Upper lobe of right lung (tissue), 1 donor: ENCODE measurements around the gene STARD5. TPM values are rescaled to one million over a fixed set of nuclear protein-coding genes. Genes with fewer than 3 reads are reported as not detected.

Source experiments
- ATAC-seq: fragments of 200-7000 bp; cut with Tn5 transposase; one replicate; pipeline ENCODE4 v1.9.1; 2020; ENCODE audit warnings: mild to moderate bottlenecking, moderate library complexity
- DNase-seq: peaks from one replicate; pipeline ENCODE4 v3.0.0-alpha.2; 2020
- H3K27ac ChIP-seq: fragments of 200-600 bp; one replicate; pipeline ENCODE4 v1.8.0; 2022
- H3K27me3 ChIP-seq: fragments of 200-600 bp; one replicate; pipeline ENCODE4 v1.8.0; 2022; ENCODE audit warnings: mild to moderate bottlenecking
- H3K36me3 ChIP-seq: fragments of 200-600 bp; one replicate; pipeline ENCODE4 v1.8.0; 2022
- H3K4me1 ChIP-seq: fragments of 200-600 bp; one replicate; pipeline ENCODE4 v1.8.0; 2022
- H3K4me3 ChIP-seq: fragments of 200-600 bp; one replicate; pipeline ENCODE4 v1.8.0; 2022; ENCODE audit warnings: mild to moderate bottlenecking
- H3K9me3 ChIP-seq: fragments of 200-600 bp; one replicate; pipeline ENCODE4 v1.8.0; 2022
- intact Hi-C: fragments of 100-400 bp; cut with DNase I; formaldehyde crosslinking; loops from one replicate; pipeline ENCODE4 v1.11.0; 2022
- total RNA-seq: library from RNA; stranded (reverse); fragmentation: NEBNext Ultra II Directional; extraction: Animal tissue kit (Norgen Biotek cat#: 25700); gene quantifications from one replicate; pipeline ENCODE4 v1.2.1, GENCODE V29; 2021
- TF ChIP-seq, protein P1 (sequence below): fragments of 200-600 bp; IDR thresholded peaks from one replicate; pipeline ENCODE4 v1.8.0; 2022; ENCODE audit warnings: antibody characterized with exemption
- donor health status: DM: no; HTN: yes; CAD: no; lungs with severe emphysema.

STARD5 gene
- total RNA-seq, 1 donor from 2014 or later: 5.4 TPM

DNA sequence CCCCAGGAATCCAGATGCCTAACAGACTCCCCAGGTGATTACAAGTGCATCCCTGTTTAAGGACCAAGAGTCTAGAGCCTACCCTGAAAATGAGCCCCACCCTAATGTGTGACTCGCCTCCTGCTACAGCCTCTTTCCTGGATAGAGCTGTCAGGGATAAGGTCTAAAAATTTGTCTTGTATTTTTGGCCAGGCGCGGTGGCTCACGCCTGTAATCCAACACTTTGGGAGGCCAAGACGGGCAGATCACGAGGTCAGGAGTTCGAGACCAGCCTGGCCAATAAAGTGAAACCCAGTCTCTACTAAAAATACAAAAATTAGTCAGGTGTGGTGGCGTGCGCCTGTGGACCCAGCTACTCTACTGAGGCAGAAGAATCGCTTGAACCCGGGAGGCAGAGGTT is 38.8 kb upstream of the STARD5 start:
- no peak for DNase-seq
- Histone ChIP-seq H3K36me3 (no peaks in the 10 kb centered on the region), H3K4me3 (no peak overlapping the region), H3K27ac (no peak overlapping the region), H3K4me1 (no peaks in the 10 kb centered on the region), H3K27me3 (no peaks in the 10 kb centered on the region), H3K9me3 (no peaks in the 10 kb centered on the region)
- TF ChIP-seq, protein P1, sequence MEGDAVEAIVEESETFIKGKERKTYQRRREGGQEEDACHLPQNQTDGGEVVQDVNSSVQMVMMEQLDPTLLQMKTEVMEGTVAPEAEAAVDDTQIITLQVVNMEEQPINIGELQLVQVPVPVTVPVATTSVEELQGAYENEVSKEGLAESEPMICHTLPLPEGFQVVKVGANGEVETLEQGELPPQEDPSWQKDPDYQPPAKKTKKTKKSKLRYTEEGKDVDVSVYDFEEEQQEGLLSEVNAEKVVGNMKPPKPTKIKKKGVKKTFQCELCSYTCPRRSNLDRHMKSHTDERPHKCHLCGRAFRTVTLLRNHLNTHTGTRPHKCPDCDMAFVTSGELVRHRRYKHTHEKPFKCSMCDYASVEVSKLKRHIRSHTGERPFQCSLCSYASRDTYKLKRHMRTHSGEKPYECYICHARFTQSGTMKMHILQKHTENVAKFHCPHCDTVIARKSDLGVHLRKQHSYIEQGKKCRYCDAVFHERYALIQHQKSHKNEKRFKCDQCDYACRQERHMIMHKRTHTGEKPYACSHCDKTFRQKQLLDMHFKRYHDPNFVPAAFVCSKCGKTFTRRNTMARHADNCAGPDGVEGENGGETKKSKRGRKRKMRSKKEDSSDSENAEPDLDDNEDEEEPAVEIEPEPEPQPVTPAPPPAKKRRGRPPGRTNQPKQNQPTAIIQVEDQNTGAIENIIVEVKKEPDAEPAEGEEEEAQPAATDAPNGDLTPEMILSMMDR: no peak
- no peak for ATAC-seq
- intact Hi-C loops: no loop called here

DNA sequence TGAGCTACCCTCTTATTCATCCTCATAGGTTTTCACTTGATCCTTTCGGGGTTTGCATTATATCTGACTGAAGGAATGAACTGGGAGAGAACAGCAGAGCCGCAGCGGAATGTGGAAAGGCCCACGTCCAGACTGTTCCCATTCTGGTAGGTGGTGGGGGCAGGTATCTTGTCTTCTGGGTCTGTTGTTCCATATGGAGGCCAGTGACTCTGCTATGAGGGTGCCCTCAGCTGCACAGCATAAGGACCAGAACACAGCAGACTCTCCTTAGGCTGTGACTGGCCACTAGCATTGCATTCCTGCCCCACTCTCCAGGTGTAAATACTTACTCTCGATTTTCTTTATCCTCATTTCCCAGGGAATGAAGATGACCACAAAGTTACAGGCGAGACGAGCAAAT is 38.0 kb upstream of the STARD5 start:
- ATAC-seq (no peak), DNase-seq (no peak)
- intact Hi-C loops: no loop called here
- H3K9me3 ChIP-seq: no peaks in the 10 kb centered on the region
- no peak overlapping the region for H3K4me3 ChIP-seq
- no peaks in the 10 kb centered on the region for H3K4me1 ChIP-seq
- TF ChIP-seq, protein P1: no peak
- no peaks in the 10 kb centered on the region for H3K36me3 ChIP-seq
- H3K27ac ChIP-seq: no peak overlapping the region
- no peaks in the 10 kb centered on the region for H3K27me3 ChIP-seq

DNA sequence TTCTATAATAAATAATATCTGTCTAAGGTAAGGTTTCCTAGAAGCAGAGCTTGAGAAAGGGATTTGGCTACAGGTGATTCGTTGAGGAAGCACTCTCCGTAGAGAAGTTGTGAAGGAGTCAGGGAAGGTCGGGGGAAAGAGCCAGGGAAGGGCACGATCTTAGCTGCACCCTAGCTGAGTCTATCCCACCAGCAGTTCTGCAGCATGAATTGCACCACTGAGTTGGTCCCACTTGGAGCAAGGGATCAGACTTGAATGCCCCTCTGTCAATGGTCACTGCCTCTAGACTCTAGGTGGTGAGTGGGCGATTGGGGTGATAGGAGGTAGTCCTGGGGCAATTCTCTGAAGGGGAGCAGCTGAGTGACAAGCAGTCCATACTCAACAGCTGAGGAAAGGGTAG is 36.5 kb upstream of the STARD5 start:
- ATAC-seq (no peak), DNase-seq (no peak)
- no peaks in the 10 kb centered on the region for H3K36me3 ChIP-seq
- no peak overlapping the region for H3K4me3 ChIP-seq
- TF ChIP-seq, protein P1: no peak
- no peaks in the 10 kb centered on the region for H3K4me1 ChIP-seq
- no peaks in the 10 kb centered on the region for H3K27me3 ChIP-seq
- intact Hi-C loops: no loop called here
- H3K27ac ChIP-seq: no peak overlapping the region
- no peaks in the 10 kb centered on the region for H3K9me3 ChIP-seq

DNA sequence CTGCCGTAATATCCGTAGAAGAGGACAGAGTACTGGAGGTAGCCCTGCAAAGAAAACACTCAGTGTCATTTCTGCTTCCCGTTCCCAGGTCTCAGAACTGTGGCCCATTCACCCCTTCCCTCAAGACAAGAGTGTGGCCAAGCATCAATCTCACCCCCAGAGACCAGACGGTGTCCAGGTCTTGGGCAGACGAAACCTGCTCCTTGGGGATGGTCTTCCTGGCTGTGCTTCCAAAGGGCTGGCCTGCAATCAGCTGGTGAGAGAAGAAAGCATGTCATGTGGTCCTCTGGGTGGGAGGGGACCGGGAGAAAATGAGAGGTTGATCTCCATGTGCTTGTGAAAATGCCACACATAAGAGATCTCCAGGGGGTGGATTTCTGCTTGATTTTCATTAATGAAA is 34.3 kb upstream of the STARD5 start:
- no peak overlapping the region for H3K4me3 ChIP-seq
- no peak overlapping the region for H3K27ac ChIP-seq
- ATAC-seq (no peak), DNase-seq (no peak)
- intact Hi-C loops: no loop called here
- no peaks in the 10 kb centered on the region for H3K27me3 ChIP-seq
- no peaks in the 10 kb centered on the region for H3K9me3 ChIP-seq
- TF ChIP-seq, protein P1: no peak
- H3K36me3 ChIP-seq: no peaks in the 10 kb centered on the region
- no peaks in the 10 kb centered on the region for H3K4me1 ChIP-seq

DNA sequence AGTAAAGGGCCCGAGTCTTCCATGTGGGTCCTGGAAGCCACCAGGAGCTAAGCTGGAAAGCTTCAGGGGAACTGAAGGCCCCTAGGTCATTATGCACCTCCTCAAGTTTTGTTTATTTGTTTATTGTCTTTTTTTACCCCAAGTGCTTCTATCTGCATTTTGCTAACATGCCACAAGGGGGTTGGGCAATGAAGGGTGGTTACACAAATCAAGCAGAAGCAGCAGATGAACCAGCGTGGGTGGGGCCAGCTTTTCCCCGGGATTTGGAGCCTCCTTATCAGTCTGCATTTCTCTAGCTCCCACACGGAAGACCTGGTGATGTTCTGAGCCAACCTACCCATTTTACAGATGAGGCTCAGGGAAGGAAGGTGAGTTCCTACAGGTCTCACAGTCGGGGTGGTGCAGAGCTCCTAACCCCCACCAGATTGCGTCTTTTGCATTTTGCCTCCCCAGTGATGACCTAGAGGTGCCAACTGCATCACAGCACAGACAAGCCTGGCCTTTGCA is 33.3 kb upstream of the STARD5 start:
- TF ChIP-seq, protein P1: no peak
- no peaks in the 10 kb centered on the region for H3K9me3 ChIP-seq
- ATAC-seq: no peak
- no peak for DNase-seq
- no peaks in the 10 kb centered on the region for H3K36me3 ChIP-seq
- H3K4me1 ChIP-seq: no peaks in the 10 kb centered on the region
- H3K4me3 ChIP-seq: no peak overlapping the region
- H3K27me3 ChIP-seq: no peaks in the 10 kb centered on the region
- no peak overlapping the region for H3K27ac ChIP-seq
- intact Hi-C loops: no loop called here

DNA sequence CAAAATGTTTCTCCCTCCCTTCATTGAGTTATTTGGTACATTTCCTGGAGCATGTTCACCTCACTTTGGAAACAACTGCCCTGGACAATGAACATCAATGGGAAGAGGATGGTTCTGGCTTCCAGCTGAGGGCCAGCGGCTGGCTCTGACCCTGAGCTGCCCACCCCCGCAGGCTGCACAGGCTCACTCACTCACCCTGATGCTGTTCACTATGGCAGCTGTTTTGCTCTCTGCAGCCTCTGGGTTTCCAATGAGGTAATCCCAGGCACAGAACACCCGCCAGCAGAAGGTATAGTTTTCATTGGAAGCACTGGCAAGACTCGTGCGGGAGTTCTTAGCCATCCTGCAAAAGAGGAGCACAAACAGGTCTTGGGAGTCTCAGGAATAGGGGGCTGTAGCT is 32.3 kb upstream of the STARD5 start:
- TF ChIP-seq, protein P1: no peak
- intact Hi-C loops: no loop called here
- Histone ChIP-seq H3K4me3 (no peak overlapping the region), H3K4me1 (no peaks in the 10 kb centered on the region), H3K36me3 (no peaks in the 10 kb centered on the region), H3K9me3 (no peaks in the 10 kb centered on the region), H3K27me3 (no peaks in the 10 kb centered on the region), H3K27ac (no peak overlapping the region)
- ATAC-seq (no peak), DNase-seq (no peak)
